ENCODE data around the gene COX4I1. TPM values are rescaled to one million over a fixed set of nuclear protein-coding genes. Genes with fewer than 3 reads are reported as not detected.
"Not testable (repeated sequence)": the region's sequence is repeated elsewhere in the genome, so short reads cannot be mapped to it uniquely, and the experiment has no call there.

The COX4I1 gene
- polyA plus RNA-seq, 4 donors = 370 to 440 (median 384) TPM

GRCh38 chr16:85798283-85798776 is 1.2 kb upstream of the COX4I1 start:
- DNase-seq (ENCODE audit: low read depth in 4 of 4, low spot score in 2 of 4) = no peak

GRCh38 chr16:85798901-85799496 is 496 bp upstream of the COX4I1 start:
- DNase-seq (ENCODE audit: low read depth in 4 of 4, low spot score in 2 of 4) = no peak

- DNase-seq (ENCODE audit: low read depth in 4 of 4, low spot score in 2 of 4) = no peak
Observed at GRCh38 chr16:85800321-85800669, 800 bp downstream of the COX4I1 start.

GRCh38 chr16:85803570-85803969 is 4.1 kb downstream of the COX4I1 start:
- no peak for DNase-seq (ENCODE audit: low read depth in 4 of 4, low spot score in 2 of 4)

GRCh38 chr16:85805442-85806045 is 6.0 kb downstream of the COX4I1 start:
- DNase-seq (ENCODE audit: low read depth in 4 of 4, low spot score in 2 of 4) = no peak

GRCh38 chr16:85806539-85806938 is 7.0 kb downstream of the COX4I1 start:
- DNase-seq (ENCODE audit: low read depth in 4 of 4, low spot score in 2 of 4) = no peak

GRCh38 chr16:85807340-85807739 is 7.8 kb downstream of the COX4I1 start:
- not testable (repeated sequence) for DNase-seq (ENCODE audit: low read depth in 4 of 4, low spot score in 2 of 4)

- DNase-seq (ENCODE audit: low read depth in 4 of 4, low spot score in 2 of 4) = not testable (repeated sequence)
Observed at GRCh38 chr16:85808104-85808503, 8.6 kb downstream of the COX4I1 start.

GRCh38 chr16:85808926-85809325 is 9.4 kb downstream of the COX4I1 start:
- no peak for DNase-seq (ENCODE audit: low read depth in 4 of 4, low spot score in 2 of 4)

- no peak for DNase-seq (ENCODE audit: low read depth in 4 of 4, low spot score in 2 of 4)
Observed at GRCh38 chr16:85809645-85810044, 10.2 kb downstream of the COX4I1 start.

- no peak for DNase-seq (ENCODE audit: low read depth in 4 of 4, low spot score in 2 of 4)
Observed at GRCh38 chr16:85810097-85810741, 10.7 kb downstream of the COX4I1 start.

GRCh38 chr16:85810742-85811115 is 11.2 kb downstream of the COX4I1 start:
- no peak for DNase-seq (ENCODE audit: low read depth in 4 of 4, low spot score in 2 of 4)

GRCh38 chr16:85812031-85812807 is 12.7 kb downstream of the COX4I1 start:
- no peak for DNase-seq (ENCODE audit: low read depth in 4 of 4, low spot score in 2 of 4)

- no peak for DNase-seq (ENCODE audit: low read depth in 4 of 4, low spot score in 2 of 4)
Observed at GRCh38 chr16:85812811-85813700, 13.6 kb downstream of the COX4I1 start.

- DNase-seq (ENCODE audit: low read depth in 4 of 4, low spot score in 2 of 4) = no peak
Observed at GRCh38 chr16:85816159-85816558, 16.7 kb downstream of the COX4I1 start.

GRCh38 chr16:85817195-85817594 is 17.7 kb downstream of the COX4I1 start:
- DNase-seq (ENCODE audit: low read depth in 4 of 4, low spot score in 2 of 4) = not testable (repeated sequence)

GRCh38 chr16:85819245-85819644 is 19.8 kb downstream of the COX4I1 start:
- DNase-seq (ENCODE audit: low read depth in 4 of 4, low spot score in 2 of 4) = peak in 2 of 4 donors; percentile 50 to 74

GRCh38 chr16:85819771-85820170 is 20.3 kb downstream of the COX4I1 start:
- DNase-seq (ENCODE audit: low read depth in 4 of 4, low spot score in 2 of 4) = no peak

GRCh38 chr16:85820604-85821372 is 21.3 kb downstream of the COX4I1 start:
- DNase-seq (ENCODE audit: low read depth in 4 of 4, low spot score in 2 of 4) = no peak

Data from left renal cortex interstitium (tissue), 4 donors.